ENCODE data around the gene AADAT. TPM values are rescaled to one million over a fixed set of nuclear protein-coding genes. Genes with fewer than 3 reads are reported as not detected.

Gene AADAT
- total and polyA plus RNA-seq, 2 of the 8 experiments (the other 6 are each of a cell fraction or from before 2014, with no cell fraction given), result 6.1 to 7.7 TPM

- Histone ChIP-seq H3K14ac (ENCODE audit: insufficient read length) (no peak overlapping the region), H4K20me1 (replicated peaks in 1 of 2; ENCODE audit: control insufficient read depth in 1 of 2, insufficient read depth in 2 of 2, low read length in 2 of 2) (no peaks in the 10 kb centered on the region), H3K27ac (ENCODE audit: low read depth, low read length) (no peak overlapping the region), H3K9me3 (ENCODE audit: insufficient read depth in 2 of 2, low read depth in 1 of 2, low read length in 1 of 2) (no peaks in the 10 kb centered on the region), H3K79me1 (ENCODE audit: low read depth, low read length) (no peaks in the 10 kb centered on the region), H3K9ac (replicated peaks in 1 of 4; ENCODE audit: extremely low read depth in 1 of 4, low read depth in 3 of 4, low read length in 3 of 4) (no peak overlapping the region), H2BK20ac (ENCODE audit: low read length) (no peak overlapping the region), H2BK12ac (ENCODE audit: low read depth, low read length) (no peak overlapping the region), H2BK15ac (ENCODE audit: low read length) (no peak overlapping the region), H3K36me3 (ENCODE audit: control insufficient read depth in 2 of 4, insufficient read depth in 4 of 4, low read length in 3 of 4) (peaks cover 2 to 17% (median 8%) of the 10 kb centered on the region in 4 experiments; a peak in 3 of 8 replicates), H2AFZ (ENCODE audit: low read length) (no peak overlapping the region), H3K23me2 (ENCODE audit: low read depth, low read length) (peaks cover 11% of the 10 kb centered on the region), H4K8ac (ENCODE audit: extremely low read depth, insufficient read depth, low read length) (no peak overlapping the region), H3K56ac (replicated peaks; ENCODE audit: insufficient read length, low read depth, low read length) (no peak overlapping the region), H2BK5ac (ENCODE audit: low read depth, low read length) (no peak overlapping the region), H3K4me3 (ENCODE audit: extremely low read depth in 1 of 4, insufficient read depth in 2 of 4, low read depth in 3 of 4, low read length in 4 of 4) (no peak overlapping the region), H2AK5ac (ENCODE audit: low read depth, low read length) (no peak overlapping the region), H3K23ac (ENCODE audit: insufficient read length) (no peak overlapping the region), H3K4ac (replicated peaks; ENCODE audit: insufficient read length, low read depth, low read length) (no peak overlapping the region), H3K27me3 (replicated peaks in 1 of 4; ENCODE audit: control insufficient read depth in 3 of 4, extremely low read depth in 1 of 4, insufficient read depth in 3 of 4, low read length in 3 of 4) (peaks cover 0 to 7% (median 3%) of the 10 kb centered on the region in 4 experiments; a peak in 4 of 7 replicates), H3K4me2 (ENCODE audit: insufficient read depth in 1 of 2, low read depth in 2 of 2, low read length in 2 of 2) (no peak overlapping the region), H4K91ac (replicated peaks; ENCODE audit: insufficient read length, low read length) (no peak overlapping the region), H2BK120ac (replicated peaks; ENCODE audit: low read depth, low read length) (no peak overlapping the region), H3K4me1 (replicated peaks in 1 of 4; ENCODE audit: control insufficient read depth in 3 of 4, insufficient read depth in 4 of 4, low read length in 3 of 4) (peaks cover 0 to 7% (median 6%) of the 10 kb centered on the region in 4 experiments; a peak in 5 of 7 replicates), H3K18ac (ENCODE audit: extremely low read depth, low read length) (no peak overlapping the region), H3K79me2 (ENCODE audit: control insufficient read depth in 1 of 2, insufficient read depth in 2 of 2, low read length in 2 of 2) (no peaks in the 10 kb centered on the region), H4K5ac (ENCODE audit: insufficient read length, low read depth, low read length) (no peak overlapping the region)
- CTCF ChIA-PET (ENCODE audit: partially characterized antibody), result interaction anchor here (0.8 to 3.3 kb wide), 3 partner anchors 36 to 277 kb away, joined by 3 to 13 read pairs (median 3); no protein-coding TSS in a partner anchor
- WGBS, 2 experiments (ENCODE audit: extremely low coverage in 1 of 2, insufficient coverage in 1 of 2, insufficient read length in 1 of 2, insufficient replicate concordance in 2 of 2, low coverage in 1 of 2, low lambda C conversion rate in 2 of 2, missing lambda C conversion rate in 1 of 2), result 70% methylated on average over 4 of the region's 4 CpGs; no CpG with 5 or more reads in 1 of the 2 experiments
- TF ChIP-seq BRCA1 (IDR thresholded peaks at IDR 0.05; ENCODE audit: low read depth, low read length) (no peak), POU5F1 (IDR thresholded peaks at IDR 0.05; ENCODE audit: low read depth, low read length) (no peak), PHF8 (conservative IDR thresholded peaks at IDR 0.05; ENCODE audit: low read depth, low read length) (no peak), CHD2 (IDR thresholded peaks at IDR 0.05; ENCODE audit: low read length) (no peak), KDM1A (IDR thresholded peaks at IDR 0.05; ENCODE audit: borderline replicate concordance, low read length) (no peak), HDAC2 (IDR thresholded peaks at IDR 0.05; ENCODE audit: borderline replicate concordance in 1 of 2, low read depth in 2 of 2, low read length in 2 of 2) (no peak), MAFK (IDR thresholded peaks at IDR 0.05; ENCODE audit: low read depth, low read length) (no peak), SP4 (IDR thresholded peaks at IDR 0.05; ENCODE audit: low read length) (no peak), KDM5A (IDR thresholded peaks at IDR 0.05; ENCODE audit: low read length) (no peak), TCF12 (IDR thresholded peaks at IDR 0.05; ENCODE audit: low read depth, low read length) (no peak)
- POLR2A ChIA-PET (ENCODE audit: partially characterized antibody), result no interaction called here
- DNase-seq (ENCODE audit: low read depth in 1 of 2, low spot score in 2 of 2) (no peak), FAIRE-seq (no peak)
Observed at GRCh38 chr4:170087163-170087700, 2.5 kb downstream of the AADAT start.

Data from H1 (cell line).